A673 (cell line): ENCODE results near the gene UCN.

Experiments
- EZH2 ChIP-seq: fragments of 200-600 bp; sonication (generic); IDR thresholded peaks from 2 replicates; pipeline ENCODE4 v1.6.1; 2017; ENCODE audit warnings: borderline replicate concordance, low read depth, mild to moderate bottlenecking, mixed read lengths, antibody characterized with exemption, low read length; ENCODE audit not compliant: poor library complexity, severe bottlenecking
- TF ChIP-seq, protein P1 (sequence below): fragments of 300-800, 200-600 bp; sonication (generic); conservative IDR thresholded peaks from 2 replicates; pipeline ENCODE4 v1.5.1; 2017; ENCODE audit warnings: low read depth, mild to moderate bottlenecking, antibody characterized with exemption, low read length, moderate library complexity, mixed read lengths

DNA sequence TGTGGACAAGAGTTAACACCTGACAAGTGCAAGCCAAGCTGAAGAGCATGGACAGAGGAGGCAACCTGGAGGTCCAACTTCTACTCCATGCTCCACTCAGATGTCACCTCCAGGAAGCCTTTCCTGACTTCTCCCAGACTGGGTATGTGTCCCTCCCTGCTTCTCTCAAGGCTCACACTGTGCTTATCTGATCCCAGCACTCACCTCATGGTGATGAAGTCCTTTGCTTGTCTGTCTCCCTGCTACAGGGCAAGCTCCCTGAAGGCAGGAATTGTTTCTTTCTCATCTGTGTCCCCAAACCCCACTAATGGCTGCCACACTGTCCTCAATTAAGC lies 42.7 kb downstream of the UCN start:
- TF ChIP-seq, protein P1, sequence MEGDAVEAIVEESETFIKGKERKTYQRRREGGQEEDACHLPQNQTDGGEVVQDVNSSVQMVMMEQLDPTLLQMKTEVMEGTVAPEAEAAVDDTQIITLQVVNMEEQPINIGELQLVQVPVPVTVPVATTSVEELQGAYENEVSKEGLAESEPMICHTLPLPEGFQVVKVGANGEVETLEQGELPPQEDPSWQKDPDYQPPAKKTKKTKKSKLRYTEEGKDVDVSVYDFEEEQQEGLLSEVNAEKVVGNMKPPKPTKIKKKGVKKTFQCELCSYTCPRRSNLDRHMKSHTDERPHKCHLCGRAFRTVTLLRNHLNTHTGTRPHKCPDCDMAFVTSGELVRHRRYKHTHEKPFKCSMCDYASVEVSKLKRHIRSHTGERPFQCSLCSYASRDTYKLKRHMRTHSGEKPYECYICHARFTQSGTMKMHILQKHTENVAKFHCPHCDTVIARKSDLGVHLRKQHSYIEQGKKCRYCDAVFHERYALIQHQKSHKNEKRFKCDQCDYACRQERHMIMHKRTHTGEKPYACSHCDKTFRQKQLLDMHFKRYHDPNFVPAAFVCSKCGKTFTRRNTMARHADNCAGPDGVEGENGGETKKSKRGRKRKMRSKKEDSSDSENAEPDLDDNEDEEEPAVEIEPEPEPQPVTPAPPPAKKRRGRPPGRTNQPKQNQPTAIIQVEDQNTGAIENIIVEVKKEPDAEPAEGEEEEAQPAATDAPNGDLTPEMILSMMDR: no peak
- no peak for TF ChIP-seq EZH2
